AG04449 (cell line): Measurements from ENCODE around the gene TNRC6B.

Experiments used
- CTCF ChIA-PET: fragments of 350-600 bp; formaldehyde crosslinking; extraction: SDS; loops from one replicate; lab custom pipeline; 2021; ENCODE audit warnings: antibody characterized with exemption; lab: Yijun Ruan, JAX
- POLR2A ChIA-PET: fragments of 400-600, 350-600 bp; formaldehyde crosslinking; extraction: SDS; loops from one replicate; lab custom pipeline; 2020; ENCODE audit warnings: antibody characterized with exemption, inconsistent platforms; lab: Yijun Ruan, JAX
- DNase-seq: peaks from one replicate; pipeline ENCODE4 v3.0.0-alpha.2; 2010; ENCODE audit warnings: low read depth, low spot score
- H3K4me3 ChIP-seq: 2 replicates; pipeline ENCODE4 v1.5.1; 2011; ENCODE audit warnings: low read depth, mild to moderate bottlenecking, control low read depth, low read length
- TF ChIP-seq, protein P1 (sequence below): IDR thresholded peaks from one replicate; pipeline ENCODE4 v1.5.1; 2011; ENCODE audit warnings: mild to moderate bottlenecking, moderate library complexity, low read length, control low read depth, inconsistent platforms; ENCODE audit not compliant: insufficient read depth; ENCODE audit errors: missing control alignments

Gene TNRC6B

DNA sequence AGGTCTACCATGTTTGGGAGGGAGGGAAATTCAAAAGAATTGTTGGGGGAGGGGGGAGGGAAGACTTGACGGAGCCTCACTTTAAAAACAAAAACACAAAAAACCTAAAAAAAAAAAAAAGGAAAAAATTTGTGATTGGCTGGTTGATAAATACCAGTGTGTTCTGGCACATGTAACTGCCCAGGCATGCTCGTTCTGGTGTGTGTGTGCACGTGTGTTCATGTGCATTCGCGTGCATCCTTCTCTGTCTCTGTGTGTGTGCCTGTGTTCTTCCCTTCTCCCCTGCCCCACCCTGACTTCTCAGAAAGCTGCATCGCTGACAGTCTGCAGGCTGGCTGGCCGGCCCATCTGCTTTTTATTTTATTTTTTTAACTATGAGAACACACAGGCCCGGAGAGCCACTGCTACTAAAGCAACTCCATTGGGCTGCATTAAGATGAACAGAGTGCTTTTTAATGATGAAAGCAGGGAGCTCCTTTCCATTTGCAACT is 146.0 kb downstream of the TNRC6B start:
- DNase-seq = no peak
- TF ChIP-seq, protein P1, sequence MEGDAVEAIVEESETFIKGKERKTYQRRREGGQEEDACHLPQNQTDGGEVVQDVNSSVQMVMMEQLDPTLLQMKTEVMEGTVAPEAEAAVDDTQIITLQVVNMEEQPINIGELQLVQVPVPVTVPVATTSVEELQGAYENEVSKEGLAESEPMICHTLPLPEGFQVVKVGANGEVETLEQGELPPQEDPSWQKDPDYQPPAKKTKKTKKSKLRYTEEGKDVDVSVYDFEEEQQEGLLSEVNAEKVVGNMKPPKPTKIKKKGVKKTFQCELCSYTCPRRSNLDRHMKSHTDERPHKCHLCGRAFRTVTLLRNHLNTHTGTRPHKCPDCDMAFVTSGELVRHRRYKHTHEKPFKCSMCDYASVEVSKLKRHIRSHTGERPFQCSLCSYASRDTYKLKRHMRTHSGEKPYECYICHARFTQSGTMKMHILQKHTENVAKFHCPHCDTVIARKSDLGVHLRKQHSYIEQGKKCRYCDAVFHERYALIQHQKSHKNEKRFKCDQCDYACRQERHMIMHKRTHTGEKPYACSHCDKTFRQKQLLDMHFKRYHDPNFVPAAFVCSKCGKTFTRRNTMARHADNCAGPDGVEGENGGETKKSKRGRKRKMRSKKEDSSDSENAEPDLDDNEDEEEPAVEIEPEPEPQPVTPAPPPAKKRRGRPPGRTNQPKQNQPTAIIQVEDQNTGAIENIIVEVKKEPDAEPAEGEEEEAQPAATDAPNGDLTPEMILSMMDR = no peak
- ChIA-PET CTCF (no interaction called here), POLR2A (no interaction called here)
- no peak overlapping the region for H3K4me3 ChIP-seq

DNA sequence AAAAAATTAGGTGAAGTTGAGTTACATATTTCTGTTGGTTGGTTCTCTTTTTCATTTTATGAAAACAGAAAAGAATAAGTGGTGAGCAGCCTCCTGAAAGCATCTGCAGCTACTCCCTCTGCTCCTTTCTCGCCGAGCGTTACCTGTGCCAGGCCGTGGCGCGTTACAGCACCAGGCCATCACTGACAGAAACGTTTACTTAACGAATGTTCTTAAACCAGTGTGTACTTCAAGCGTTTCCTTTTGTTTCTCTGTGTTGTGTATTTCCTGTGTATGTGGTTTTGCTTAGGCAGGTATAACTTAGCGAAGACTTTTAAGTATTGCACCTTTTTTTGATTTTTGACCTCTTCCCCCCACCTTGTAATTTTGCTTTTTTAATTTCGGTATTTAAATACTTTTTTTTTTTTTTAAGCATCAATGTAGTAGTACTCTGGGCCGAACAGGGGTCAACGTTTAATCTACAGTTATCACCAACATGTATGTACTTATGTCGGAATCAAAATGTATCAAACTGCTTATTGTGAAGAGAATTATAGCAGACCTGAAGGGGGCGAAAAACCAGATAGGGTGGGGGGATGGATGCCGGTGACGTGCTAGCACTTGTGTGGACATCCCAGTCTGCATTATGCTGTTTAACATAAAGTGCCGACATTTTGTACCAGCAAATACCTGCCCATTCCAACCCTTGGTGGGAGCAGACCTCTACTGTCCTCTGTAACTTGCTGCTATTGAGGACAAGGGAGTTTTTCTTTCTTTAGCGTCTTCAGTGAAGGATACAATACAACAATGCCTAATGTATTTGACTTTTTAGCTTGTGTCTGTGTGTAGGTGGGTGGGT is 147.0 kb downstream of the TNRC6B start:
- ChIA-PET POLR2A (no interaction called here), CTCF (no interaction called here)
- no peak overlapping the region for H3K4me3 ChIP-seq
- TF ChIP-seq, protein P1 = no peak
- DNase-seq = no peak

DNA sequence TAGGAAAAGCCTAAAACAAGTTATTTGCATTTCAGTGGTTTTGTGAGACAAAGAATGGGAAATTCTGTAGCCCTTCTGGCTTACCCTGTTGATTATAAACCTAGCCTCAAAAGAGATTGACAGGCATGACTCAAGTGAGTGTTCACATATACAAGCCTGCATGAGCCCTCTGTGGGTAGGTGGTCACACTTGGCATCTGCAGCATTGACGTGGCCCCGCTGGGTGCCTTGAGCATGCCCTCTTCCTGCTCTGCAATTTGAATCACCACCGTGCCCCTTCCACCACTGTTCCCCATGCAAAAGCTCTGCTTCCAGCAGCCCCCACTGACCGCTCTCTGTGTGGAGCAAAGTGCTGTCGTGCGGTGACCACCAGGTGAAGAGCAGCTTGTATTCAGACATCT is 147.6 kb downstream of the TNRC6B start:
- no peak overlapping the region for H3K4me3 ChIP-seq
- POLR2A ChIA-PET = no interaction called here
- CTCF ChIA-PET = no interaction called here
- no peak for DNase-seq
- TF ChIP-seq, protein P1 = no peak

- DNase-seq = no peak
- POLR2A ChIA-PET = no interaction called here
- CTCF ChIA-PET = interaction anchor here (1.1 to 1.9 kb wide), 4 partner anchors 10 to 22 kb away, joined by 3 to 4 read pairs (median 4); partner anchors contain the start of gene ADSL
- TF ChIP-seq, protein P1 = no peak
- H3K4me3 ChIP-seq = no peak overlapping the region
These were observed 149.4 kb downstream of the TNRC6B start for GRCh38 chr22:40326905-40327735.

GRCh38 chr22:40328546-40329456 is 151.1 kb downstream of the TNRC6B start:
- TF ChIP-seq, protein P1 = no peak
- CTCF ChIA-PET = interaction anchor here (0.7 to 1.9 kb wide), 5 partner anchors 12 to 29 kb away, joined by 3 to 4 read pairs (median 3); no protein-coding TSS in a partner anchor
- no peak overlapping the region for H3K4me3 ChIP-seq
- POLR2A ChIA-PET = no interaction called here
- no peak for DNase-seq
